Mammary epithelial cell (primary cell): ENCODE measurements around the gene ATP5ME.

ENCODE experiments used
- EZH2 ChIP-seq: IDR thresholded peaks from 2 replicates; pipeline ENCODE4 v1.6.1; 2012; ENCODE audit warnings: low read length, inconsistent platforms, borderline replicate concordance
- TF ChIP-seq, protein P1 (sequence below), 2 donors: IDR thresholded peaks in 1 of 2; conservative IDR thresholded peaks in 1 of 2; 2 replicates each; pipeline ENCODE4 v1.5.1; 2011 to 2012; ENCODE audit warnings: inconsistent platforms in 2 of 2, low read length in 2 of 2, mild to moderate bottlenecking in 2 of 2, control low read depth in 1 of 2, low read depth in 1 of 2; ENCODE audit not compliant: insufficient read depth in 1 of 2; ENCODE audit errors: extremely low read depth in 1 of 2

DNA sequence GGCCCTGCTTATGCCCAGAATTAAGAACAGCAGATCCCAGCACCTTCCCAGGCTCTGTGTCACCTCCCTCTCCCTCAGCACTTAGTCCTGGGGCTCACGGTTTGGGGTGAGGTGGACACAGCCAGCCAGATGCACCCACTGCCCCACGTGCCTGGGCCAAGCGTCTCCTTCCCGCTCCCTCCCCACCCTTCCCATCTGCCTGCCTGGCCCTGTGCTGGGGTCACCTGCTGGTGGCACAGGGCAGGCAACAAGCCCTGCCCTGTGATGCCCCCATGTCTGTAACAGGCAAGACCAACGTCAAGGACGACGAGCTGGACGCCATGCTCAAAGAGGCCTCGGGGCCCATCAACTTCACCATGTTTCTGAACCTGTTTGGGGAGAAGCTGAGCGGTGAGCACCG is 5.6 kb upstream of the ATP5ME start:
- TF ChIP-seq, protein P1, sequence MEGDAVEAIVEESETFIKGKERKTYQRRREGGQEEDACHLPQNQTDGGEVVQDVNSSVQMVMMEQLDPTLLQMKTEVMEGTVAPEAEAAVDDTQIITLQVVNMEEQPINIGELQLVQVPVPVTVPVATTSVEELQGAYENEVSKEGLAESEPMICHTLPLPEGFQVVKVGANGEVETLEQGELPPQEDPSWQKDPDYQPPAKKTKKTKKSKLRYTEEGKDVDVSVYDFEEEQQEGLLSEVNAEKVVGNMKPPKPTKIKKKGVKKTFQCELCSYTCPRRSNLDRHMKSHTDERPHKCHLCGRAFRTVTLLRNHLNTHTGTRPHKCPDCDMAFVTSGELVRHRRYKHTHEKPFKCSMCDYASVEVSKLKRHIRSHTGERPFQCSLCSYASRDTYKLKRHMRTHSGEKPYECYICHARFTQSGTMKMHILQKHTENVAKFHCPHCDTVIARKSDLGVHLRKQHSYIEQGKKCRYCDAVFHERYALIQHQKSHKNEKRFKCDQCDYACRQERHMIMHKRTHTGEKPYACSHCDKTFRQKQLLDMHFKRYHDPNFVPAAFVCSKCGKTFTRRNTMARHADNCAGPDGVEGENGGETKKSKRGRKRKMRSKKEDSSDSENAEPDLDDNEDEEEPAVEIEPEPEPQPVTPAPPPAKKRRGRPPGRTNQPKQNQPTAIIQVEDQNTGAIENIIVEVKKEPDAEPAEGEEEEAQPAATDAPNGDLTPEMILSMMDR (conservative IDR thresholded peaks at IDR 0.05 in 1 of 2, IDR thresholded peaks at IDR 0.05 in 1 of 2; ENCODE audit: extremely low read depth in 1 of 2, insufficient read depth in 1 of 2, low read depth in 1 of 2, low read length in 2 of 2): no peak
- TF ChIP-seq EZH2: no peak
